B cell (primary cell): ENCODE results near the gene ABCC5. TPM values are rescaled to one million over a fixed set of nuclear protein-coding genes. Genes with fewer than 3 reads are reported as not detected.
"Not testable (repeated sequence)": the region's sequence is repeated elsewhere in the genome, so short reads cannot be mapped to it uniquely, and the experiment has no call there.

Experiments used
- ATAC-seq: fragments of 200-7000 bp; cut with Tn5 transposase; one replicate; pipeline ENCODE4 v1.10.0; 2021; ENCODE audit warnings: low read depth, mild to moderate bottlenecking, moderate number of reproducible peaks, moderate library complexity
- CTCF ChIA-PET: fragments of 350-600 bp; sonication (Branson Sonifier 250); formaldehyde crosslinking; loops from one replicate; lab custom pipeline; 2021; ENCODE audit warnings: antibody characterized with exemption, inconsistent platforms; lab: Charles Lee
- POLR2A ChIA-PET: fragments of 350-600 bp; sonication (Branson Sonifier 250); formaldehyde crosslinking; loops from one replicate; lab custom pipeline; 2021; ENCODE audit warnings: antibody characterized with exemption; lab: Charles Lee
- DNase-seq: peaks from one replicate; pipeline ENCODE4 v3.0.0; 2013
- H2AFZ ChIP-seq: 2 replicates; pipeline ENCODE4 v1.6.1; 2012; ENCODE audit warnings: mild to moderate bottlenecking, low read depth, low read length; ENCODE audit not compliant: insufficient read depth, poor library complexity, severe bottlenecking
- H3K27ac ChIP-seq, 2 donors: 1 replicate in 1 of 2; 2 replicates in 1 of 2; pipeline ENCODE4 v1.5.1; 2012 to 2013; ENCODE audit warnings: low read length in 2 of 2, mild to moderate bottlenecking in 2 of 2, moderate library complexity in 1 of 2
- H3K27me3 ChIP-seq, 4 experiments: fragments of 200-600 bp in 1 of 4; sonication (generic) in 1 of 4; replicated peaks in 1 of 4; 1 replicate in 2 of 4; 2 replicates in 2 of 4; pipeline versions ENCODE4 v1.6.1 to v1.7.0; 2013 to 2016; ENCODE audit warnings: low read length in 3 of 4, mild to moderate bottlenecking in 2 of 4, mixed read lengths in 1 of 4, moderate library complexity in 1 of 4; ENCODE audit not compliant: insufficient read depth in 4 of 4, control insufficient read depth in 3 of 4; ENCODE audit errors: control extremely low read depth in 1 of 4
- H3K36me3 ChIP-seq, 2 experiments: replicated peaks in 1 of 2; 1 replicate in 1 of 2; 2 replicates in 1 of 2; pipeline versions ENCODE4 v1.6.1 to v1.7.1; 2013; ENCODE audit warnings: low read length in 1 of 2; ENCODE audit not compliant: insufficient read depth in 2 of 2, control insufficient read depth in 1 of 2; ENCODE audit errors: control extremely low read depth in 1 of 2, extremely low read depth in 1 of 2
- H3K4me1 ChIP-seq, 2 donors: fragments of 200-600 bp in 1 of 2; sonication (generic) in 1 of 2; 1 replicate in 1 of 2; 2 replicates in 1 of 2; pipeline versions ENCODE4 v1.5.1 to v1.6.1; 2013 to 2017; ENCODE audit warnings: low read length in 2 of 2; ENCODE audit not compliant: control insufficient read depth in 2 of 2, insufficient read depth in 2 of 2
- H3K4me2 ChIP-seq: replicated peaks from 2 replicates; pipeline ENCODE3; 2012; ENCODE audit warnings: mild to moderate bottlenecking, low read depth, low read length; ENCODE audit not compliant: poor library complexity, severe bottlenecking
- H3K4me3 ChIP-seq, 5 experiments: fragments of 200-600 bp in 1 of 5; sonication (generic) in 1 of 5; 1 replicate in 3 of 5; 2 replicates in 2 of 5; pipeline versions ENCODE4 v1.5.1 to v1.7.0; 2011 to 2016; ENCODE audit warnings: low read length in 4 of 5, mild to moderate bottlenecking in 4 of 5, low read depth in 2 of 5, control low read depth in 1 of 5, moderate library complexity in 1 of 5; ENCODE audit not compliant: insufficient read depth in 1 of 5; ENCODE audit errors: control extremely low read depth in 1 of 5, extremely low read depth in 1 of 5
- H3K79me2 ChIP-seq: fragments of 200-600 bp; sonication (generic); one replicate; pipeline ENCODE4 v1.6.0; 2016; ENCODE audit warnings: low read length; ENCODE audit not compliant: control insufficient read depth, insufficient read depth
- H3K9ac ChIP-seq: fragments of 200-600 bp; sonication (generic); 2 replicates; pipeline ENCODE4 v1.6.1; 2017; ENCODE audit warnings: mild to moderate bottlenecking, low read length, moderate library complexity
- H3K9me3 ChIP-seq, 3 donors: one replicate each; pipeline versions ENCODE4 v1.6.1 to v1.7.1; 2013; ENCODE audit warnings: low read length in 2 of 3; ENCODE audit not compliant: control insufficient read depth in 2 of 3, insufficient read depth in 1 of 3; ENCODE audit errors: control extremely low read depth in 1 of 3
- H4K20me1 ChIP-seq: 2 replicates; pipeline ENCODE4 v1.6.0; 2012; ENCODE audit warnings: mild to moderate bottlenecking, low read length; ENCODE audit not compliant: insufficient read depth, control insufficient read depth, poor library complexity, severe bottlenecking
- H3K27ac Mint-ChIP-seq: one replicate; pipeline ENCODE4 v1.8.0; 2021; ENCODE audit warnings: mixed read lengths
- H3K27me3 Mint-ChIP-seq: one replicate; pipeline ENCODE4 v1.8.0; 2021; ENCODE audit warnings: mixed read lengths
- H3K4me1 Mint-ChIP-seq: one replicate; pipeline ENCODE4 v1.8.0; 2021; ENCODE audit warnings: mixed read lengths
- H3K4me3 Mint-ChIP-seq: one replicate; pipeline ENCODE4 v1.8.0; 2021; ENCODE audit warnings: mixed read lengths
- H3K9me3 Mint-ChIP-seq: one replicate; pipeline ENCODE4 v1.8.0; 2022; ENCODE audit warnings: mixed read lengths; ENCODE audit not compliant: insufficient read depth
- EZH2 ChIP-seq: IDR thresholded peaks from 2 replicates; pipeline ENCODE4 v1.6.1; 2012; ENCODE audit warnings: borderline replicate concordance, low read depth, mild to moderate bottlenecking, moderate library complexity, low read length; ENCODE audit not compliant: insufficient read depth, poor library complexity, severe bottlenecking
- WGBS: methylation state at CpG from one replicate; pipeline ENCODE4 v1.1.5; 2013; ENCODE audit warnings: missing lambda C conversion rate; ENCODE audit not compliant: insufficient coverage; 5-methylcytosine and 5-hydroxymethylcytosine counted together
- intact Hi-C: fragments of 100-400 bp; cut with micrococcal nuclease; formaldehyde crosslinking; loops from one replicate; pipeline ENCODE4 v1.10.0; 2022
- polyA plus RNA-seq: library from polyadenylated mRNA; depleted of rRNA; stranded (reverse); fragments of >200 nt; gene quantifications from 2 replicates; pipeline ENCODE4 v1.2.3, GENCODE V29; 2012
- total RNA-seq, 2 donors: library from RNA; stranded (reverse); fragments of 120-200 nt in 1 of 2; gene quantifications; 1 replicate in 1 of 2; 2 replicates in 1 of 2; pipeline versions ENCODE4 v1.2.3 to v1.2.4, GENCODE V29; 2013 to 2022
- TF ChIP-seq, protein P1 (sequence below): fragments of 200-600 bp; IDR thresholded peaks from one replicate; pipeline ENCODE4 v1.8.0; 2022; ENCODE audit warnings: antibody characterized with exemption, mild to moderate bottlenecking

The ABCC5 gene
- total and polyA plus RNA-seq, 2 donors (not counting 1 experiment from before 2014, with no cell fraction given), result 13.4 to 29.5 TPM

DNA sequence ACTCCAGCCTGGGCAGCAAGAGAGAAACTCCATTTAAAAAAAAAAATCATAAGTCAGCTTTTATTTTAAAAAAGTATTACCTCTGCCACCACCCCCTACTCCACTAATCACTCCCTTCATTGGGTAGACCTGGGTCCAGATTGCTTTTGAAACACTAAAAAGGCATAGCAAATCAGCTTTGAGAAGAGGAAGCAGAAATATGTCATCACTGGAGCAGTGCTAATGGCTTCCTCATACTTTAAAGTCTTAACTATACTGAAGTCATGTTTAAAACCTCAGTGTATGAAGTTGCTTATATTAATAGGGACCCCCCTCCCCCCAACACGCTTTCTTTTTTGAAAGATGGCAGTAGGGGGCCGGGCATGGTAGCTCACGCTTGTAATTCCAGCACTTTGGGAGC, 12.9 kb upstream of the ABCC5 start:
- TF ChIP-seq, protein P1, sequence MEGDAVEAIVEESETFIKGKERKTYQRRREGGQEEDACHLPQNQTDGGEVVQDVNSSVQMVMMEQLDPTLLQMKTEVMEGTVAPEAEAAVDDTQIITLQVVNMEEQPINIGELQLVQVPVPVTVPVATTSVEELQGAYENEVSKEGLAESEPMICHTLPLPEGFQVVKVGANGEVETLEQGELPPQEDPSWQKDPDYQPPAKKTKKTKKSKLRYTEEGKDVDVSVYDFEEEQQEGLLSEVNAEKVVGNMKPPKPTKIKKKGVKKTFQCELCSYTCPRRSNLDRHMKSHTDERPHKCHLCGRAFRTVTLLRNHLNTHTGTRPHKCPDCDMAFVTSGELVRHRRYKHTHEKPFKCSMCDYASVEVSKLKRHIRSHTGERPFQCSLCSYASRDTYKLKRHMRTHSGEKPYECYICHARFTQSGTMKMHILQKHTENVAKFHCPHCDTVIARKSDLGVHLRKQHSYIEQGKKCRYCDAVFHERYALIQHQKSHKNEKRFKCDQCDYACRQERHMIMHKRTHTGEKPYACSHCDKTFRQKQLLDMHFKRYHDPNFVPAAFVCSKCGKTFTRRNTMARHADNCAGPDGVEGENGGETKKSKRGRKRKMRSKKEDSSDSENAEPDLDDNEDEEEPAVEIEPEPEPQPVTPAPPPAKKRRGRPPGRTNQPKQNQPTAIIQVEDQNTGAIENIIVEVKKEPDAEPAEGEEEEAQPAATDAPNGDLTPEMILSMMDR, result no peak
- TF ChIP-seq EZH2, result no peak

DNA sequence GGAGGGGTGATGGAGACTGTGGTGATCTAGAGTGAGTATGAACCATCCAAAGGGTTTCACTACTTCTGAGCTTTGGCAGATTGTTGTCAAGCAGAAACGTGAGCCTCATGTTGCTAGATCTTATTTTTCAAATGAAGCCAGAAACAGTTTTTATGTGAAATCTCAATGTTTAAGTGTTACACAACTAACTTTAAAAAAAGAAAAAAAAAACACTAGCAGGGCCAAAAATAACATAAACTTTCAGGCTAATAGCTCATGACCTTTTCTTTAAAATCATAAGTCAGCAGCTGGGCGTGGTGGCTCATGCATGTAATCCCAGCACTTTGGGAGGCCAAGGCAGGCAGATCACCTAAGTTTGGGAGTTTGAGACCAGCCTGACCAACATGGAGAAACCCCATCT, 11.8 kb upstream of the ABCC5 start:
- Histone ChIP-seq H3K79me2 (no peaks in the 10 kb centered on the region), H3K27ac (no peak overlapping the region), H3K36me3 (no peaks in the 10 kb centered on the region), H3K27me3 (no peaks in the 10 kb centered on the region), H2AFZ (no peak overlapping the region), H3K9me3 (no peaks in the 10 kb centered on the region), H3K4me3 (no peak overlapping the region), H3K9ac (no peak overlapping the region), H3K4me1 (no peaks in the 10 kb centered on the region), H4K20me1 (no peaks in the 10 kb centered on the region), H3K4me2 (no peak overlapping the region)
- CTCF ChIA-PET, result interaction anchor here (1.4 kb wide), 1 partner anchor 12 kb away, joined by 3 read pairs; the partner anchor contains the start of gene ABCC5
- Mint-ChIP-seq H3K4me3 (no peak overlapping the region), H3K27ac (no peak overlapping the region), H3K9me3 (no peaks in the 10 kb centered on the region), H3K4me1 (no peaks in the 10 kb centered on the region), H3K27me3 (peaks cover 26% of the 10 kb centered on the region)
- POLR2A ChIA-PET, result interaction anchor here (0.7 kb wide), 1 partner anchor 543 kb away, joined by 3 read pairs; no protein-coding TSS in a partner anchor
- ATAC-seq, result no peak
- DNase-seq, result no peak
- intact Hi-C loops, result no loop called here
- TF ChIP-seq EZH2, result no peak
- TF ChIP-seq, protein P1, result no peak
- 88% methylated on average over 1 of the region's 2 CpGs for WGBS

More for the DNA sequence above, 12.9 kb upstream of the ABCC5 start:
- ChIA-PET POLR2A (no interaction called here), CTCF (interaction anchor here (1.4 kb wide), 1 partner anchor 13 kb away, joined by 3 read pairs; the partner anchor contains the start of gene ABCC5)
- no peak overlapping the region for H3K4me2 ChIP-seq
- H3K36me3 ChIP-seq, result no peaks in the 10 kb centered on the region
- DNase-seq, result no peak
- no peak overlapping the region for H3K27ac ChIP-seq
- no peak overlapping the region for H2AFZ ChIP-seq
- H4K20me1 ChIP-seq, result no peaks in the 10 kb centered on the region
- Mint-ChIP-seq H3K4me3 (no peak overlapping the region), H3K9me3 (no peaks in the 10 kb centered on the region), H3K4me1 (no peaks in the 10 kb centered on the region), H3K27ac (no peak overlapping the region), H3K27me3 (peaks cover 23% of the 10 kb centered on the region)
- H3K9ac ChIP-seq, result no peak overlapping the region
- intact Hi-C loops, result no loop called here
- H3K4me1 ChIP-seq, result no peaks in the 10 kb centered on the region
- H3K9me3 ChIP-seq, result no peaks in the 10 kb centered on the region
- no peak overlapping the region for H3K4me3 ChIP-seq
- no peaks in the 10 kb centered on the region for H3K27me3 ChIP-seq
- no CpG with 5 or more reads among the region's 3 CpGs for WGBS
- ATAC-seq, result no peak
- H3K79me2 ChIP-seq, result no peaks in the 10 kb centered on the region

DNA sequence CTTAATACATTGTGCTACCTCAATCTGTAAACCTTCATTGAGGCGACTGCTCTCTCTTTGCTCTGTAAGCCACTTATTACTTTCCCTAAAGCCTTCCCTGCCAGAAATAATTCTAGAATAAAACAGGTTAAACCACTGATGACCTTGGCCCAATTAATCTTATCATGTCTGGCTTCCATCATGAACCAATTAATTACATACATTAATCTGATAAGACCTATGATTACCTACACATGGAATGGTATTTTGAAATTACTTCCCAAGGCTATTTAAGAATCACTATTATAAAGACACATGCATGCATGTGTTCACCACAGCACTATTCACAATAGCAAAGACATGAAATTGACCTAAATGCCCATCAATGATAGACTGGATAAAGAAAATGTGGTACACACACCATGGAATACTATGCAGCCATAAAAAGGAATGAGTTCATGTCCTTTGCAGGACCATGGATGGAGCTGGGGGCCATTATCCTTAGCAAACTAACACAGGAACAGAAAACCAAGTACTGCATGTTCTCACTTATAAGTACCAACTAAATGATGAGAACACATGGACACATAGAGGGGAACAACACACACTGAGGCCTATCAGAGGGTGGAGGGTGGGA, 10.7 kb upstream of the ABCC5 start:
- H3K4me1 ChIP-seq, H3K4me1 Mint-ChIP-seq, H3K9me3 ChIP-seq, POLR2A ChIA-PET, H3K79me2 ChIP-seq, H2AFZ ChIP-seq, H3K27ac ChIP-seq, ATAC-seq, H3K27me3 ChIP-seq, H3K9me3 Mint-ChIP-seq, H3K4me3 Mint-ChIP-seq, H3K9ac ChIP-seq, DNase-seq, intact Hi-C loops, H3K4me3 ChIP-seq, H4K20me1 ChIP-seq, H3K27ac Mint-ChIP-seq, H3K36me3 ChIP-seq, H3K4me2 ChIP-seq: not testable (repeated sequence)
- H3K27me3 Mint-ChIP-seq, result peaks cover 32% of the 10 kb centered on the region
- CTCF ChIA-PET, result interaction anchor here (0.7 kb wide), 1 partner anchor 136 kb away, joined by 3 read pairs; no protein-coding TSS in a partner anchor
- WGBS, result no CpG with 5 or more reads among the region's 1 CpG
